Frontal cortex (tissue), 4 donors: ENCODE data around the gene PLD5. TPM values are rescaled to one million over a fixed set of nuclear protein-coding genes. Genes with fewer than 3 reads are reported as not detected.
A peak's percentile ranks its signal among the peaks of the same experiment; 100 is the strongest.
"Not testable (repeated sequence)": the region's sequence is repeated elsewhere in the genome, so short reads cannot be mapped to it uniquely, and the experiment has no call there.

Source experiments
- DNase-seq, 2 donors: peaks; one replicate each; pipeline ENCODE4 v3.0.0; 2012; ENCODE audit warnings: low spot score in 2 of 2
- FAIRE-seq: peaks from 2 replicates; lab custom pipeline; 2012; peaks lifted over from hg19 to GRCh38; lab: Jason Lieb, UNC
- total RNA-seq: library from RNA; depleted of rRNA; stranded (reverse); fragments of >200 nt; gene quantifications from one replicate; pipeline ENCODE4 v1.2.3, GENCODE V29; 2014
- donor health status: control.
- donor health status: control.
- donor health status: control.

Gene PLD5
- total RNA-seq, 1 donor from 2014 or later, result 2.0 TPM

DNA sequence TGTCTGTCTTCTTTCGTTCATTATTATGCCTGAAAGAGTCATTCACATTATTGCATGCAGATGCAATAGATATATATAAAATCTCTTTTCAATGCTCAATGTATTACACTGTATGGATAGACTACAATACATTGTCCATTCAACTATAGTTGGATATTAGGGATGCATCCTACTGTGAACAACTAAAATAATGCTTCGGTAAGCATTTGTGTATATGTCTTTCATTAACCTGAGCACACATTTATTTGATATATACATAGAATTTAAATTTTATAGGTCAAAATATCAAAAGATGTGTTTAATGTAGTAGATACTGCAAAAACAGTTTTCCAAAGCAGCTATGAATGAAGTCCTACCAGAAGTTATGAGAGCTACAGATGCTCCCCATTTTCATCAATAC is 8.9 kb downstream of the PLD5 start:
- FAIRE-seq, result no peak

DNA sequence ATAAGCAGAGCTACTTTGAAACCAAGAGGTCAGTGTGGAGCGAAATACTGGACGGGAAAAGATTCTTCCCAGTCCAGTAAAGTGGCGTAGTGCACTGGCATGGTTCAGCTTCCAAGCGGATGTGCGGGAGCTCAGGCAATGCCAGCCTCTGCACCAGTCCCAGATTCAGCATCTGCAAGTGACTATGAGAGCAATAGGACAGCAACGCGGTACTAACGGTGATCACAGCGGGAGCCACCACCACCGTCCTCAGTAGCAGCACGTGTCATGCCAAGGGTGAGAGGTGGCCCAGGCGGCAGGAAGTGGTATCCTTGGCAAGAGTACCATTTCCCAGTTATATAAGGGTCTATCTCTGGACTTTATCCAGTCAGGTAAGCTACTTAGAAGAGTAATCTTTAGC is 17.8 kb downstream of the PLD5 start:
- no peak for DNase-seq
- no peak for FAIRE-seq

More for the DNA sequence above, 8.9 kb downstream of the PLD5 start:
- no peak for DNase-seq

DNA sequence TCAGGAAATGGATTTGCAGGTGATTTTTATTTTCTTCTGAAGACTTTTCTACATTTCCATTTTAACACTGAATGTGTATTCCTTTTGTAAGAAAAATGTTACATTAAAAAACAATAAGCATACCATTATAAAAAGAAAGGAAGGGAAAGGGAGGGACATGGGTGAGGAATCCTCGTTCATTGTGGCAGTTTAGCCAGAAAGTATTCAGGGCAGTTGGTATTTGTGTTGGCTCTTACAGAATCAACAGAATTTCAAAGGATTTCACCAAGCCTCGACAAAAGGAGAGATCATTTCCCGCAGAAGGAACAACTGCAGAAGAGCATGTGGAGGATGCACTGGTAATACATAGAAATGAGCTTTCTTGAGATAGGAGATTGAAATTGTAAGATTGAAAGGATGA is 35.0 kb downstream of the PLD5 start:
- DNase-seq (no peak), FAIRE-seq (no peak)

DNA sequence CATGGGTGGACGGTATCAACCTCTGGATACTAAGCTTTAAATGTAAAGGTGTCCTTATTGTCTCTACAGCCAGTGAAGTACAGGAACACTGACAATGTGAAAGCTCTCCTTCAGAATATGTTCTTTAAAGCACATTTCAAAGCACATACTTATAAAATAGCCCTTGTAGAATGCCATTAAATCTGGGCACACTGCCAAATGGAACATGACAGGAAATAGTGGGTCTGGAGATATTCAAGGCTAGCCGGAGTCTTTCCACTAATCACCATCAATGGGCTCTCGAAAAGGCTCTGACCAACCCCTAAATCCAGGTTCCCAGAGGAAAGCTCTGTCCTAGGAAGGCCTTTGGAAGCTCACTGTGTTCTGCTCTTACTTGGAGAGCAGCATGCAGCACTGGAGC is 46.6 kb downstream of the PLD5 start:
- FAIRE-seq (no peak), DNase-seq (no peak)

DNA sequence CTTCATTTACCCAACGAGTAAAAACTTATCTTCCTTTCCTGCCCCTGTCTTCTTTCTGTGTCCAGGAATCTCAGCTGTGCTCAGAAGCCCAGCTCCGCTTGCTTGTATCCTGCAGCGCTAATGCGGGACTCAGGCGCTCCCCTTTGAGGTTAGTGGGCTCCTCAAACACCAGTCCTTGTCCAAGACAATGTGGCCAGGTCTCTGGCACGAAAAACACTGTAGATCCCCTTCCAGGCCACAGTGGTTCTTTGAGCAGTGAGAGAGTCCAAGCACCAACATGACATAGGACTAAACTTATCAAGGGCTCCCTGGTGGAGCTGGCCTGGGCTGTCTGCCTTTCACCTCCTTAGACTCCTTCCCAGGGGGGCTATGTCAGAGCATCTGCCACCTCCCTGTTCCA is 53.7 kb downstream of the PLD5 start:
- FAIRE-seq (no peak), DNase-seq (no peak)

DNA sequence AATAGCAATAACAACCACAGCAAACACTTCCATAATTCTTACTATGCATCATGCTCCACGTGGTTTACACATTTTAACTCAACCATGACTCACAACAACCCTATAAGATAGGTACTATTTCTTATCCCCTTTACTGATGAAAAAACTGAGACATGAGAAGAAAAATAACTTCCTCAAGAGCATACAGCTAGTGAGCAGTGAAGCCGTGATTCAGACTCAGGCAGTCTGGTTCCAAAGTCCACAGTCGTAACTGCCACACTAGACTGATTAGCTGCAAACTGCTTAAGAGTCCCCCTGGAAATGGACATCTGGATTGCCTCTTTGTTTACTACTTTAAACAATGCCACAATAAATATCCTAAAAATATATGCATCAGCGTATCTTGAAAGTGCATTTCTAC is 55.7 kb downstream of the PLD5 start:
- FAIRE-seq, result no peak
- DNase-seq, result no peak

DNA sequence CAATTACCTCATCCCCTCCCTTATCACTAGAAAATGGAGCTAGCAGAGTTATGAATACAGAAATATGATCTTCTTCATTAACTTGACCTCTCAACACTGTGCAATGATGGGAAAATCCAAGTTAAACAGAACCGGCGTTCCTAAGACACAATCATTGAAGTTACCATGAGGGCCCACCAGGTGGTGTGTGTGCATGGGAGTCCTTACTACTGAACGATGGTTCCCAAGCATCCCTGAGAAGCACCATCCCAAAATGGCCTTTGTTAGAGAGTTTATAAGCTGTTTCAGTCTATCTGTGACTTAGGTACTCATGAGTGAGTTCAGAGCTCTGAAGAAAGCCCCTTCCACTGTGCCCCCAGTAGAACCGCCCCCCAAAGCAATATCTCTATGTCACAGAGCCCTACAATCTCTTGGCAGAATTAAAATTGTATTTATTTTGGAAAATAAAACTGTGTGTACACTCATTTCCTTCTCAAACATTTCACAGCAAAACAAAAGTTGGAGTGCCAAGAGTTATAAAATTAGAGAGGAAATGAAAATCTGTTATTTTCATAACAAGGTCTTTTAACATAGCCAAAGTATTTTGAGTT is 56.8 kb downstream of the PLD5 start:
- DNase-seq (peak; percentile 8 to 50), FAIRE-seq (peak; percentile 55)

DNA sequence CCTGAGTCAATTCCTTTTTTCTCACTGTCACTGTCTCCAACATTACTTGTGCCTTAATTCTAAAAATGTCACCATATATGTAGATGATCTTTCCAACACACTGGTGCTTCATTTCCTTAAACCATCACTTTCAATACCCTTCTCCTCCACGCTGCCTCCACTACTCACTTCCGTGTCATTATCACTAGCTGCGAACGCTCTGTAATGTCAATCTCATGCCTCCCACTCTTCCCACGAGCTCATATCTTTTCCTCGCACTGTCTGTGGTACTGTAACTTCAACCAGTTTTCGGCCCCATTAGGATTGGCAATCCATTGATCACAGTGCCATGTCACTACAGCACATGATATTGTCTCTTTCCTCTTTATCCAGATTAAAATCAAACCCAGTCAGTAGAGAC is 61.6 kb downstream of the PLD5 start:
- FAIRE-seq (no peak), DNase-seq (no peak)

DNA sequence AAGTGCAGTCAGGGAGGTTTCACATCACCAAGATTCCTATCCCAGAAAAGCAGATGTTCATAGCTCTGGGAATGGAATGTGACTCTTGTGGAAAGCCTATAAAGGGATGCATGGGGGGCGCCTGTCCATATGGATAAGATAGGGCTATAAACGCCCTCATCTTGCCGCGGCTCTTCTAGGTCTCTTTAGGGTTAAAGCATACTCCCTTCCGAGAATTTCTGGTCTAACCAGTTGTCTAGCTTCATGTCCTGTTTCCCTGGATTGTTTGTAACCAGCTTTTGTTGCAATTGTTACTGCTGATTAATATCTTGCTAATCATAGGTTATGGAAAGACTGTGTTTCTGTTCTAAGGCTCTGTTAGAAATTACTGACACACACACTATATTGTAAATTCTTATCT is 64.8 kb downstream of the PLD5 start:
- FAIRE-seq, DNase-seq: not testable (repeated sequence)

DNA sequence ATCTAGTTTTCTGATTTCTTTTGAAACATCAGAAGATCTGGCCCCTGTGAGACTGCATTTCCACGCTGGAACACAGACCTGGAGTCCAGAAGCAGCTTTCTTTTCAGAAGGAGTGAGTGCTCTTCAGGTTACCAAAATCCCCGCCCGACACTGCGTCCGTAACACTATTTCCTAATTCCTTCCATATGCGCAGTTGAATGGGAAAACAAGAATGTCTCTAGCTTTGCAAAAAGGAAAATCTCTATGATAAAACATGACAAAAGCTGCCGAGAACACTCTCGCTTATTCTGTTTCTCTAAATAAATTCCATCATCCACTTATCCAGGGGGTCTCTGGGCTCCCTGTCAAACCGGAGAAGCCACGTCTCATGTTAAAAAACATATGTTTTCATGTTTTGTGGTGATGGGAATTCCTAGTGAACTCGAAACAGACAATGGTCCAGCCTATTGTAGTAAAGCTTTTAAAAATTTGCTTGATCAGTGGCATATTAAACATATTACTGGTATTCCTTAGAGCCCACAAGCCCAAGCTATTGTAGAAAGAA is 67.7 kb downstream of the PLD5 start:
- no peak for DNase-seq
- no peak for FAIRE-seq

DNA sequence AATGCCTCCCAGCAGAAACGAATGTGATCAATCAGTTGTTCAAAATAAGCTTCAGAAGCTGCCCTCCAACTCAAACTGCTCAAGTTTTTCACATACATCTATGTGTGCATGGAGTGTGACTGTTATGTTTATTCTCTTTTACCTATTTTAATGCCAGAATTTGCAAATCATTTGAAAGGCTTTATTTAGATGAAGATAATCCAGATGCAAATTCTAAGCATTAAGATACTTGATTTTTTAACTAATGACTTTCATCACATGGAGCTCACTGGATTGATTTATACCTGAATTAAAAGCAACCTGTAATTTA is 69.5 kb downstream of the PLD5 start:
- DNase-seq (no peak), FAIRE-seq (no peak)

DNA sequence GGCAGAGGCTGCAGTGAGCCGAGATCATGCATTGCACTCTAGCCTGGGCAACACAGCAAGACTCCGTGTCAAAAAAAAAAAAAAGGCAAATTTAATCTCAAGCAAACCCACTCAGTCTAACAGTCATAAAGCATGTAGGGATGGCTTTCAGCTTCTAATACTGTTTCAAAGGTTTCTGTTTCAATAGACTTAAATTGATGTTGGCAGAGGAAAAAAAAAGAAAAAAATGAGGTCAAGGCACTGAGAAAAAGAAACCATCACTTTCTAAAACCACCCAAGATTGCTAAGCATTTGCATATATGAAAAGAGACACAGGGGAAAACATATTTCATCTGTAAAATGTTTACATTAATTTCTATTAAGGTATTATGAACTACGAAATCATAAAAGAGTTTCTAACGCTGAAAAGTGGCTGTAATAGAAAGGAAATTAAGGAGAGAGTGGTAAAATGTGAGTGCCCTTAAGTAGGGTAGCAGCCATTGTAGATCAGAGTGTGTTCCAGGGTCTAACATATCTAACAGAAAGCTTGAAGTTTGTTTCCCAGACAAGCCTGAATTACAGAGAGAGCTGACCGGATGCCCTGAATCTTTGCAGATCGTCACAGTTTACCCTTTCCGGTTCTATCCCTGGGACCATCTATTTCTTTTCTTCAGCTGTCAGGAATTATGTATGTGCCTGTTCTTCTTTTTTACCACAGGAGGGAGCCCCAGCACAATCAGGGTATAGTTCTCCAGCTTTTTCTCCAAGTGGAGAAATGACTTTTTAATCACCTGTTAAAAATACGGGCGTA is 70.0 kb downstream of the PLD5 start:
- no peak for FAIRE-seq
- peak in 1 of 2 donors; percentile 38 for DNase-seq

DNA sequence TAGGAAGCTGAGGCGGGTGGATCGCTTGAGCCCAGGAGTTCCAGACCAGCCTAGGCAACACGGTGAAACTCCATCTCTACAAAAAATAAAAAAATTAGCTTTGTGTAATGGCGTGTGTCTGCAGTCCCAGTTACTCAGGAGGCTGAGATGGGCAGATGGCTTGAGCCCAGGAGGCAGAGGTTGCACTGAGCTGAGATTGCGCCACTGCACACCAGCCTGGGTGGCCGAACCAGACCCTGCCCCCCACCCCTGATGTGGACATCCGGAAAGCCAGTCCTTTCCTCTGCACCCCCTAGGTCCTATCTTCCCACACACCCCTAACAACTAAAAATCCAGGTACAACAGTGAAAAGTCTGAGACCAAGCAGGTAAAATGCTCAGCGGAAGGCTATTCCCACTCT is 71.9 kb downstream of the PLD5 start:
- no peak for DNase-seq
- FAIRE-seq, result no peak

DNA sequence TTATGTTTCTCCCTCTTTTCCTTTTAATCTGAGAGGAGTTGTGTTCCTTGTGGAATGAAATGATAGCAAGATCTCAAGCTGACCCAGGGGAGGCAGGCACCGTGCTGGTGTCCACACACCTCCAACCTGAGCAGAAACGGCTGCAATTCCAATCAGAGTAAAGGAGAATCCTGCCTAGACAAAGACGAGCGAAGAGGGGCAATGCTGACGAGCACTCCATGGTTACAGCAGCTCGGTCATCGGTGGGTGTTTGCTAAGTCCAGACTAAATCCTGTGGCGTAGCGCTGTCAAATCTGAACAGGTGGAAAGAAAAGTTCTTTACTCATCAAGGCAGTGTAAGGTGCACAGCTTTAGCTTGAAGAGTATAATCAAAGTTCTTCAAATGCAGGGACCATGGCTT is 74.8 kb downstream of the PLD5 start:
- DNase-seq, result no peak
- no peak for FAIRE-seq

DNA sequence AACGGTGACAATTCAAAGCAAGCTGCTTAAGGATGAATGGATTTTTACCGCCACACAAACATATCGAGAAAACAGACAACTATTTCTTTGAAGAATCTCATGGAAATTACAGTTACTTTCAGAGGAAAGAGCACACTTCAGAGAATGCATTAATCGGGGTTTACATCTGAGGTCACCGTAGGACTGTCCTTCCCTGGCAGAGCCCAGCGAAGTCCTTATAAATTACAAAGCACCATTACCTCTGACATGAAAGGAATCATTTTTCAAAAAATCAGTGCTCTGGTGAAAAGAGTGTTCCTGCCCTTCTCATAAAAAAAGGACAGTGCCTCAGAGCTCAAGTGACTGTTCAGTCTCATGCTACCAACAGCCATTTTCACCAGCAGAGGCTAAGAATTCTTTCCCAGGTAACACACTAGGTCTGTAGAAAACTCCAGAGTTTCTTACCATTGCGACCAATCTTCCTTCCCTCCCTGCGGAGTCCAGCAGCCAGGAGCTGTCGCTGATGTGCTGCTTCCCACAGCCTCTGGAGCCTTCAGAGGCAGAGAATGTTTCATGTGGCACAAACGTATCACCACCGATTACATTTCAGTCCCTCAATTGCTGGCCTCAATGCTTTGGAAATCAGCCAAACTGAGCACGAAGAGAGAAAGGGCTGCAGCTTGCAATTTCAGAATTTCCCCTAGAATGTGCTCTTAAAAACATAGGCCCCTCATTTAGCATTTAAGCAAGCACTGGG is 75.4 kb downstream of the PLD5 start:
- FAIRE-seq (no peak), DNase-seq (no peak)

DNA sequence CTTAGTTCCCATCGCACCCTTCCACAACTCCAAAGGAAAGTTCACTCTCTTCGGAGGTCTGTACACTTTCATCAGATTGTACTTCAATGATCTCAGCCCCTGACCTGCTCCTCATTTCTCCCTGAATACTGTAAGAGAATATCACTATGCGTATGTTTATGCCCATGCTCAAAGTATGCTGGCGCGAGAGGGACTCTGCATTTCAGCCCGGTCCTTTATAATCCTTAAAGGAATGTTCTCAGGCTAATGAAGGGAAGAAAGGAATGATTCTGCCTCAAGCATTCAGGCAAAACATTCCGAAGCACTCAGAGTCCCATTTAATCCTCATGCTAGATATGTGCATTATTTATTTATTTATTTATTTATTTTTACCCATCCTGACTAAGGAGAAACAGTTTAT is 76.8 kb downstream of the PLD5 start:
- FAIRE-seq (no peak), DNase-seq (no peak)

DNA sequence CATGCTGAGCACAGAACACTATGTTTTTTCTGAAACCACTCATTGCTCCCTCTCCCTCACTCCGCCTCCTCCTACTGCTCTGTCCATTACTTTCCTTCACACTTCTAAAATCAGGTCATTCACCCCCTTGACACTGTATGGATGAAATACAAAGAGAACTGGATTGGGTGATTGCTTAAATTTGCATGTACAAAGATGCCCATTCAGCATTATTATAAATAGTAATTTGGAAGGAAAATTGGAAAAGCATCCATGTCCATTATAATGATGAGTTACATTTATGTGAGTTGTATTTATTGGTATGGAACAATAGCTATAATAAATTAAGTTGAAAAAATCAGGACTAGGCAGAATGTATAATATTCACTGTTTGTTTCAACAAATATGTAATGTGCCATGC is 83.7 kb downstream of the PLD5 start:
- DNase-seq, result no peak
- no peak for FAIRE-seq

DNA sequence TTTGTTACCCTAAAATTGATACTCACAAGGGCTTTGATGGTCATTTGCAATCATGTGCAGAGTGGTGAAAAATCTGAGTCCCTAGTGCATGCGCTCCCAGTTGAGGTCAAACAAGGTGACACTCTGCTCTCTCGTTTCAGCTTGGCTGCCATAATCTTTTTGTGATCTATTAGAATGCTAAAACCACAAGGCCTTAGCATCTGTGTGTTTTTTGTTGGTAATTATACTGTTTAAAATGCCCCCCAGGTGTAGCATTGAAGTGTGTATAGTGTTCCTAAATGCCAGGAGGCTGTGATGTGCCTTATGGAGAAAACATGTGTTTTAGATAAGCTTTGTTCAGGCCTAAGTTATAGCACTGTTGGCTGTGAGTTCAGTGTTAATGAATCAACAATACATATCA is 89.3 kb downstream of the PLD5 start:
- FAIRE-seq (no peak), DNase-seq (no peak)

DNA sequence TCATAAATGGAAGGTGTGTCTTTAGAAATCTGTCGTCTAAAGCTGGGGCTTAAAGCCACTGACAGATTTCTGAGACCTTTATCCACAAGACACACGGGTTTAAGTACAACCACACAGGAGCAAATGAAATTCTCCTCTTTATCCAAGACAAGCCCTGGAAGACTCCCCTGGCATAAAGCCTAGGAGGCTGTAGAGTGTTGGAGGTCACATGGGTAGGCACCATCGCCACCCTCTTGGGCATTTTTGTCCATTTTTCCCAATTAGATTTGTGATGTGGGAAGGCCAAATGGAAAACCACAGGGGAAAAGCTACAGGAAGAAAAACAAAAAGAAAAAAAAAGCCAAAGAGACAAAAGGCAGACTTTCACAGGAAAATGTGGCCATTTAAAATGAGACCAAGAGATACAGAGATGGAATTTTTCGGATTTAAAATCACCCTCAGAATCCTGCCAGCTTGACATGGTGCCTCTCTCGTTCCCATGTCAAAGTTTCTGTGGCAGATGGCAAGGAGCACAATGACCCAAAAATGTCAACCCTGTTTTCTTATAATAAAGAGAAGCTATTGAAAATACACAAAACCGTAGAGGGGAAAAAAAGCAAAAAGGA is 91.9 kb downstream of the PLD5 start:
- FAIRE-seq (no peak), DNase-seq (no peak)

DNA sequence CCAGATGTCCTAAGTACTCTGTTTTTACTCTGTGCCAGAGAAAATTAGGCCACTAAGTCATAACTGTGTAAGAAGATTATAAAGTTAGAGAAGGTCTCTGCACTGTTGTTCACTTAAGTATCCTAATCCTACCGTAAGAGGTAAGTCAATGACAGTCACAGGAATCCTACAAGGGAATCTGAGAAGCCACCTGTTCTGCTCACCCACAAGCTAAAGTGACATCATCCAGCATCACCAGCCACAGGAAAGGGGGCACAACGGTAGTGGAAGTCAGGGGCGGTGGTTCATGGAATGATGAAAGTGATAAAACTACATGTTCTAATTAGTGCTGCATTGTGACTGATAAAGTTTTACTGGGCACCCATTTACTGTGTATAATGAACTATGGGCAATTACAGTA is 92.7 kb downstream of the PLD5 start:
- DNase-seq (no peak), FAIRE-seq (no peak)

DNA sequence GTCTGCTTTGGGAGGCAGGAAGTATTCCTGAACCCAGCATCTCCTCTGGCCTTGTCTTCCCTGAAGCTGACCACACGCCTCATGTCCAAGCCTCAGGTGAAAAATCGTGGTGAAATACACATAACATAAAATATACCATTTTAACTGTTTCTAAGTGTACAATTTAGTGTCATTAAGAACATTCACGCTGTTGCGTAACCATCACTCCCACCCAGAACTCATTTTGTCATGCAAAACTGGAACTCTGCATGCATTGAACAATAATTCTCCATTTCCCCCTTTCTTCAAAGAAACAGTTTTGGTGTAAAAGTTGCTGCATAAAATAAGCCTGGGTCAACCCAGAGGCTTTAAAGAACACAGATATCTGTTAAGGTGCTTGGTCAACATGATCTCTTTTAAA is 93.5 kb downstream of the PLD5 start:
- DNase-seq (no peak), FAIRE-seq (no peak)
